ENCODE results near the gene EXOC4.

DNA sequence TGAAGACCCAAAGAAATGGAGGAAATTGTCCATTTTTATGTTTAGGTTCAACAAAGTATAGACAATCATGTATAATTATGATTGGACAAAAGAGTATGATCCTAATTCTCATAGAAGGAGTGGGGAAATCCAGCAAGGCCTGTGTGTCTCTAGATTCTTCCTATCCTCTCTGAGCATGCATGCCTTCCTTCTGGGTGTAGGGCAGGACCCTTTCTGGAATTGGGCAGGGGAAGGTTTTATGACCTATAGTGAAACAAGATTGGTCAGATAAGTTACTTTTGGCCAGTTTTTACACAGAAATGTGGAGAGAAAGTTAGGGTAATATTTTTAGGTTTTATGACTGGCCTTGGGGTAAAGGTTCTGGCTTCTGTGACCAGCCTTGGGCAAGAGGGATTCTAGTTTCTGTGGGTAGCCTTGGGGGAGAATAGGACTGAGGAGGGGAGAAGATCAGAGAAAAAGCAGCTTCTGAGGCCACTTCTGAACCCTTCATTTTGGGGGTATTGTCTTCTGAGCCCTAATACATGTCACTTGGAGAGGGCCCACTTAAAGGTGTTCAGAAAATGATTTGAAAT is 289.4 kb downstream of the EXOC4 start:
- TF ChIP-seq, protein P1, sequence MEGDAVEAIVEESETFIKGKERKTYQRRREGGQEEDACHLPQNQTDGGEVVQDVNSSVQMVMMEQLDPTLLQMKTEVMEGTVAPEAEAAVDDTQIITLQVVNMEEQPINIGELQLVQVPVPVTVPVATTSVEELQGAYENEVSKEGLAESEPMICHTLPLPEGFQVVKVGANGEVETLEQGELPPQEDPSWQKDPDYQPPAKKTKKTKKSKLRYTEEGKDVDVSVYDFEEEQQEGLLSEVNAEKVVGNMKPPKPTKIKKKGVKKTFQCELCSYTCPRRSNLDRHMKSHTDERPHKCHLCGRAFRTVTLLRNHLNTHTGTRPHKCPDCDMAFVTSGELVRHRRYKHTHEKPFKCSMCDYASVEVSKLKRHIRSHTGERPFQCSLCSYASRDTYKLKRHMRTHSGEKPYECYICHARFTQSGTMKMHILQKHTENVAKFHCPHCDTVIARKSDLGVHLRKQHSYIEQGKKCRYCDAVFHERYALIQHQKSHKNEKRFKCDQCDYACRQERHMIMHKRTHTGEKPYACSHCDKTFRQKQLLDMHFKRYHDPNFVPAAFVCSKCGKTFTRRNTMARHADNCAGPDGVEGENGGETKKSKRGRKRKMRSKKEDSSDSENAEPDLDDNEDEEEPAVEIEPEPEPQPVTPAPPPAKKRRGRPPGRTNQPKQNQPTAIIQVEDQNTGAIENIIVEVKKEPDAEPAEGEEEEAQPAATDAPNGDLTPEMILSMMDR (IDR thresholded peaks at IDR 0.05), result no peak
- TF ChIP-seq POLR2A (IDR thresholded peaks at IDR 0.05), result no peak

Measured in vagina (tissue), 2 donors.